ENCODE data around the gene MRPL39.

DNA sequence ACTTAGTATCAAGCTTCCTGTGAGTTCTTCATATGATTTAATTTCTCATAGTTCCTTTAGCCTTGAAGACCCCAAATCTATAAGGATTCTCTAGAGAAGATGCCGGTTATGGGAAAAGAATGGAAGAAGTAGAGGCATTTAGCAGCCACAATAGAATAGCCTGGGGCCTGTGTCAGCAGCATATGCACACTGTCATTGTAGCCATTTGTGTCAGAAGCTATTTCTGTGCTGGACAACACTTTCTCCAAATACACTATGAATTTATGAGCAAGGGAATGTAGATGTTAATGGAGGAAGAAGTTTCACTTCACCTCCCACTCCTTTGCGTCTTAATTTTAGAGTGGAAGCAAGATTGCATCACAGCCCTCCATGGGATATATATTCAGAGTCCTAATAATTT lies 49.1 kb upstream of the MRPL39 start:
- TF ChIP-seq, protein P1, sequence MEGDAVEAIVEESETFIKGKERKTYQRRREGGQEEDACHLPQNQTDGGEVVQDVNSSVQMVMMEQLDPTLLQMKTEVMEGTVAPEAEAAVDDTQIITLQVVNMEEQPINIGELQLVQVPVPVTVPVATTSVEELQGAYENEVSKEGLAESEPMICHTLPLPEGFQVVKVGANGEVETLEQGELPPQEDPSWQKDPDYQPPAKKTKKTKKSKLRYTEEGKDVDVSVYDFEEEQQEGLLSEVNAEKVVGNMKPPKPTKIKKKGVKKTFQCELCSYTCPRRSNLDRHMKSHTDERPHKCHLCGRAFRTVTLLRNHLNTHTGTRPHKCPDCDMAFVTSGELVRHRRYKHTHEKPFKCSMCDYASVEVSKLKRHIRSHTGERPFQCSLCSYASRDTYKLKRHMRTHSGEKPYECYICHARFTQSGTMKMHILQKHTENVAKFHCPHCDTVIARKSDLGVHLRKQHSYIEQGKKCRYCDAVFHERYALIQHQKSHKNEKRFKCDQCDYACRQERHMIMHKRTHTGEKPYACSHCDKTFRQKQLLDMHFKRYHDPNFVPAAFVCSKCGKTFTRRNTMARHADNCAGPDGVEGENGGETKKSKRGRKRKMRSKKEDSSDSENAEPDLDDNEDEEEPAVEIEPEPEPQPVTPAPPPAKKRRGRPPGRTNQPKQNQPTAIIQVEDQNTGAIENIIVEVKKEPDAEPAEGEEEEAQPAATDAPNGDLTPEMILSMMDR (conservative IDR thresholded peaks at IDR 0.05): no peak
- no peak for TF ChIP-seq EZH2 (IDR thresholded peaks at IDR 0.05; ENCODE audit: low read depth)

Measured in PC-9 (cell line).